ENCODE data around the gene CDC42BPG.

- TF ChIP-seq POLR2A (IDR thresholded peaks at IDR 0.05) (no peak), CTCF (IDR thresholded peaks at IDR 0.05) (no peak)
Observed at GRCh38 chr11:64877390-64878222, 33.2 kb upstream of the CDC42BPG start.
